NCI-H748 (cell line): Measurements from ENCODE around the gene RTN4IP1.

Experiments used
- DNase-seq: peaks from one replicate; lab custom pipeline; 2025; ENCODE audit not compliant: unreplicated experiment; lab: John Stamatoyannopoulos, UW

The RTN4IP1 gene

GRCh38 chr6:106629103-106629858 lies at the start of gene RTN4IP1, which contains the start of gene QRSL1:
RTN4IP1 (minus strand) TSS chr6:106629498; CDS start chr6:106629021, 477 bp downstream.
QRSL1 (plus strand) TSS chr6:106629578; CDS start chr6:106629682, 104 bp downstream.
- peak; percentile 93 for DNase-seq

- no peak for DNase-seq
Observed at GRCh38 chr6:106677282-106677681, 48.0 kb upstream of the RTN4IP1 start.

- no peak for DNase-seq
Observed at GRCh38 chr6:106674541-106675229, 45.4 kb upstream of the RTN4IP1 start.

GRCh38 chr6:106671651-106672050 lies 42.4 kb upstream of the RTN4IP1 start:
- no peak for DNase-seq

- DNase-seq = peak; percentile 7
Observed at GRCh38 chr6:106670236-106670635, 40.9 kb upstream of the RTN4IP1 start.

- DNase-seq = no peak
Observed at GRCh38 chr6:106667022-106667402, 37.7 kb upstream of the RTN4IP1 start.

- DNase-seq = peak; percentile 9
Observed at GRCh38 chr6:106666282-106667021, 37.2 kb upstream of the RTN4IP1 start.

- DNase-seq = no peak
Observed at GRCh38 chr6:106662458-106662857, 33.2 kb upstream of the RTN4IP1 start.

GRCh38 chr6:106659859-106660258 lies 30.6 kb upstream of the RTN4IP1 start:
- no peak for DNase-seq

- DNase-seq = no peak
Observed at GRCh38 chr6:106658469-106658868, 29.2 kb upstream of the RTN4IP1 start.

GRCh38 chr6:106648651-106649308 lies 19.5 kb upstream of the RTN4IP1 start:
- DNase-seq = no peak

GRCh38 chr6:106643061-106643460 lies 13.8 kb upstream of the RTN4IP1 start:
- DNase-seq = no peak

- no peak for DNase-seq
Observed at GRCh38 chr6:106642476-106642875, 13.2 kb upstream of the RTN4IP1 start.

- DNase-seq = no peak
Observed at GRCh38 chr6:106639812-106640211, 10.5 kb upstream of the RTN4IP1 start.

GRCh38 chr6:106637717-106638341 lies 8.5 kb upstream of the RTN4IP1 start:
- DNase-seq = no peak

- DNase-seq = no peak
Observed at GRCh38 chr6:106637051-106637716, 7.9 kb upstream of the RTN4IP1 start.

GRCh38 chr6:106634565-106634964 lies 5.3 kb upstream of the RTN4IP1 start:
- DNase-seq = no peak

GRCh38 chr6:106631346-106631745 lies 2.0 kb upstream of the RTN4IP1 start:
- no peak for DNase-seq

- no peak for DNase-seq
Observed at GRCh38 chr6:106630366-106630765, 1.1 kb upstream of the RTN4IP1 start.

GRCh38 chr6:106629859-106630163 lies 513 bp upstream of the RTN4IP1 start:
- no peak for DNase-seq
